K562 (cell line): ENCODE results near the gene TCF3. TPM values are rescaled to one million over a fixed set of nuclear protein-coding genes. Genes with fewer than 3 reads are reported as not detected.

Experiments used
- BCOR ChIP-seq: fragments of 450-650 bp; IDR thresholded peaks from 2 replicates; pipeline ENCODE4 v1.6.1; 2016
- DPF2 ChIP-seq: fragments of 450-650 bp; IDR thresholded peaks from 2 replicates; pipeline ENCODE4 v1.6.1; 2016
- ERF ChIP-seq: fragments of 450-650 bp; formaldehyde crosslinking; IDR thresholded peaks from 2 replicates; pipeline ENCODE4 v1.4.0; 2020; ENCODE audit warnings: mild to moderate bottlenecking, mixed read lengths
- JUNB ChIP-seq: fragments of 450-650 bp; formaldehyde crosslinking; conservative IDR thresholded peaks from 2 replicates; pipeline ENCODE4 v1.4.0; 2020; ENCODE audit warnings: mild to moderate bottlenecking
- KDM1A ChIP-seq, 2 experiments: fragments of 450-650 bp; IDR thresholded peaks; 2 replicates each; pipeline ENCODE4 v1.6.1; 2016; ENCODE audit warnings: mild to moderate bottlenecking in 2 of 2
- MCM3 ChIP-seq: fragments of 450-650 bp; IDR thresholded peaks from 2 replicates; pipeline ENCODE4 v1.6.1; 2016
- PCBP2 ChIP-seq: fragments of 200-400 bp; formaldehyde crosslinking; IDR thresholded peaks from 2 replicates; pipeline ENCODE4 v1.6.1; 2018; ENCODE audit warnings: low read length, low read depth, mild to moderate bottlenecking, moderate library complexity; ENCODE audit not compliant: poor library complexity, severe bottlenecking
- RNF2 ChIP-seq: sonication (generic); IDR thresholded peaks from 2 replicates; pipeline ENCODE4 v1.6.1; 2016
- ZFP1 ChIP-seq: fragments of 450-650 bp; formaldehyde crosslinking; IDR thresholded peaks from 2 replicates; pipeline ENCODE4 v1.4.0; 2020; ENCODE audit warnings: mild to moderate bottlenecking, mixed read lengths
- ZNF583 ChIP-seq: fragments of 250-450 bp; sonication (Bioruptor Pico); IDR thresholded peaks from 2 replicates; pipeline ENCODE4 v1.4.0; 2020
- polyA plus RNA-seq, 8 experiments: library from polyadenylated mRNA; depleted of rRNA in 4 of 8; stranded (reverse) in 5 of 8; unstranded in 3 of 8; fragments of >200 nt; fragmentation: Nextera tagmentation in 2 of 8; fragmentation: Illumina TruSeq in 1 of 8; extraction: Ambion mirVana in 2 of 8; extraction: Trizol in 1 of 8; gene quantifications; 2 replicates each; pipeline versions ENCODE4 v1.2.1 to v1.2.3, GENCODE V29; 2011 to 2014; ENCODE audit warnings: inconsistent platforms in 1 of 8, missing spikeins in 1 of 8
- total RNA-seq, 7 experiments: library from RNA; depleted of rRNA in 6 of 7; stranded (reverse); fragments of >200 nt in 6 of 7; fragmentation: Illumina TruSeq in 2 of 7; extraction: Trizol in 2 of 7; gene quantifications; 2 replicates each; pipeline versions ENCODE4 v1.2.1 to v1.2.3, GENCODE V29; 2011 to 2021; ENCODE audit warnings: low replicate concordance in 1 of 7
- TF ChIP-seq, protein P1 (sequence below): fragments of 250-450 bp; sonication (Bioruptor Pico); IDR thresholded peaks from 2 replicates; pipeline ENCODE4 v1.4.0; 2020; ENCODE audit warnings: mild to moderate bottlenecking, moderate library complexity
- TF ChIP-seq, protein P2 (sequence below): sonication (generic); formaldehyde crosslinking; IDR thresholded peaks from 2 replicates; pipeline ENCODE4 v1.8.0; 2023; ENCODE audit warnings: mild to moderate bottlenecking, missing genetic modification reagents
- TF ChIP-seq, protein P3 (sequence below): fragments of 450-650 bp; IDR thresholded peaks from one replicate; pipeline ENCODE4 v1.6.1; 2018; ENCODE audit warnings: mild to moderate bottlenecking, moderate library complexity; ENCODE audit not compliant: partially characterized antibody
- TF ChIP-seq, protein P4 (sequence below): fragments of 250-450 bp; sonication (Bioruptor Pico); IDR thresholded peaks from 2 replicates; pipeline ENCODE4 v1.4.0; 2020; ENCODE audit warnings: mild to moderate bottlenecking
- TF ChIP-seq, protein P5 (sequence below): fragments of 450-650 bp; IDR thresholded peaks from 2 replicates; pipeline ENCODE4 v1.7.0; 2016; ENCODE audit warnings: borderline replicate concordance
- TF ChIP-seq, protein P6 (sequence below), 2 experiments: fragments of 250-450 bp in 1 of 2; fragments of 450-650 bp in 1 of 2; sonication (Bioruptor Pico) in 1 of 2; IDR thresholded peaks; 2 replicates each; pipeline versions ENCODE4 v1.6.1 to v1.8.0; 2016 to 2021; ENCODE audit warnings: mild to moderate bottlenecking in 2 of 2, moderate library complexity in 2 of 2, missing compliant biosample characterization in 1 of 2, missing genetic modification characterization in 1 of 2

The TCF3 gene
- total and polyA plus RNA-seq, 9 of the 15 experiments (the other 6 are each of a cell fraction or from before 2014, with no cell fraction given): 5.6 to 259 (median 84.0) TPM

DNA sequence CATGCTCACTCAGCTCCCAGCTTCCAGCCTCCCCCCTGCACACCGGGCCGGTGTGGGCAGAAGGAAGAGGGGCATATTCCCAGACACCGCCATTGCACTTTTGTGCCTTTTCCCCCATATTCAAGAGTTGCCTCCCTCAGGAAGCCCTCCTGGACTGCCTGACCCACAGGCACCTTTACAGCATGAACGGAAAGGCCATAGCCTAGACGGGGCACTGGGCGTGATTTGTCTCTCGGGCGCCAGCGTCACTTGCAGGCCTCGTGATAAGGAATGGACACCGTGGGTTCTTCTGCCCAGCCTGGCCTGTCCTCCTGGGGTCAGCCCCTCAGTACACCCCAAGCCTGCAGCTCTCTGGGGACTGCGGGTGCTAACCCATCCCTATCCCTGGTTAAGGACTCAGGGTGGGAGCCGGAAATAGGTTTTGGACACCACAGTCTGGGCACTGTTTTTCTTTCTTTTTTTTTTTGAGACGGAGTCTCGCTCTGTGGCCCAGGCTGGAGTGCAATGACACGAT is 46.2 kb downstream of the TCF3 start (continued):
- TF ChIP-seq, protein P1, sequence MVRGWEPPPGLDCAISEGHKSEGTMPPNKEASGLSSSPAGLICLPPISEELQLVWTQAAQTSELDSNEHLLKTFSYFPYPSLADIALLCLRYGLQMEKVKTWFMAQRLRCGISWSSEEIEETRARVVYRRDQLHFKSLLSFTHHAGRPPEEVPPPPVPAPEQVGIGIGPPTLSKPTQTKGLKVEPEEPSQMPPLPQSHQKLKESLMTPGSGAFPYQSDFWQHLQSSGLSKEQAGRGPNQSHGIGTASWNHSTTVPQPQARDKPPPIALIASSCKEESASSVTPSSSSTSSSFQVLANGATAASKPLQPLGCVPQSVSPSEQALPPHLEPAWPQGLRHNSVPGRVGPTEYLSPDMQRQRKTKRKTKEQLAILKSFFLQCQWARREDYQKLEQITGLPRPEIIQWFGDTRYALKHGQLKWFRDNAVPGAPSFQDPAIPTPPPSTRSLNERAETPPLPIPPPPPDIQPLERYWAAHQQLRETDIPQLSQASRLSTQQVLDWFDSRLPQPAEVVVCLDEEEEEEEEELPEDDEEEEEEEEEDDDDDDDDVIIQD (CRISPR knock-in tag): no peak
- TF ChIP-seq BCOR: peak; percentile 100
- TF ChIP-seq, protein P2, sequence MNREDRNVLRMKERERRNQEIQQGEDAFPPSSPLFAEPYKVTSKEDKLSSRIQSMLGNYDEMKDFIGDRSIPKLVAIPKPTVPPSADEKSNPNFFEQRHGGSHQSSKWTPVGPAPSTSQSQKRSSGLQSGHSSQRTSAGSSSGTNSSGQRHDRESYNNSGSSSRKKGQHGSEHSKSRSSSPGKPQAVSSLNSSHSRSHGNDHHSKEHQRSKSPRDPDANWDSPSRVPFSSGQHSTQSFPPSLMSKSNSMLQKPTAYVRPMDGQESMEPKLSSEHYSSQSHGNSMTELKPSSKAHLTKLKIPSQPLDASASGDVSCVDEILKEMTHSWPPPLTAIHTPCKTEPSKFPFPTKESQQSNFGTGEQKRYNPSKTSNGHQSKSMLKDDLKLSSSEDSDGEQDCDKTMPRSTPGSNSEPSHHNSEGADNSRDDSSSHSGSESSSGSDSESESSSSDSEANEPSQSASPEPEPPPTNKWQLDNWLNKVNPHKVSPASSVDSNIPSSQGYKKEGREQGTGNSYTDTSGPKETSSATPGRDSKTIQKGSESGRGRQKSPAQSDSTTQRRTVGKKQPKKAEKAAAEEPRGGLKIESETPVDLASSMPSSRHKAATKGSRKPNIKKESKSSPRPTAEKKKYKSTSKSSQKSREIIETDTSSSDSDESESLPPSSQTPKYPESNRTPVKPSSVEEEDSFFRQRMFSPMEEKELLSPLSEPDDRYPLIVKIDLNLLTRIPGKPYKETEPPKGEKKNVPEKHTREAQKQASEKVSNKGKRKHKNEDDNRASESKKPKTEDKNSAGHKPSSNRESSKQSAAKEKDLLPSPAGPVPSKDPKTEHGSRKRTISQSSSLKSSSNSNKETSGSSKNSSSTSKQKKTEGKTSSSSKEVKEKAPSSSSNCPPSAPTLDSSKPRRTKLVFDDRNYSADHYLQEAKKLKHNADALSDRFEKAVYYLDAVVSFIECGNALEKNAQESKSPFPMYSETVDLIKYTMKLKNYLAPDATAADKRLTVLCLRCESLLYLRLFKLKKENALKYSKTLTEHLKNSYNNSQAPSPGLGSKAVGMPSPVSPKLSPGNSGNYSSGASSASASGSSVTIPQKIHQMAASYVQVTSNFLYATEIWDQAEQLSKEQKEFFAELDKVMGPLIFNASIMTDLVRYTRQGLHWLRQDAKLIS (CRISPR knock-in tag): peak; percentile 7; the same call in 1 of the 2 replicates
- TF ChIP-seq, protein P3, sequence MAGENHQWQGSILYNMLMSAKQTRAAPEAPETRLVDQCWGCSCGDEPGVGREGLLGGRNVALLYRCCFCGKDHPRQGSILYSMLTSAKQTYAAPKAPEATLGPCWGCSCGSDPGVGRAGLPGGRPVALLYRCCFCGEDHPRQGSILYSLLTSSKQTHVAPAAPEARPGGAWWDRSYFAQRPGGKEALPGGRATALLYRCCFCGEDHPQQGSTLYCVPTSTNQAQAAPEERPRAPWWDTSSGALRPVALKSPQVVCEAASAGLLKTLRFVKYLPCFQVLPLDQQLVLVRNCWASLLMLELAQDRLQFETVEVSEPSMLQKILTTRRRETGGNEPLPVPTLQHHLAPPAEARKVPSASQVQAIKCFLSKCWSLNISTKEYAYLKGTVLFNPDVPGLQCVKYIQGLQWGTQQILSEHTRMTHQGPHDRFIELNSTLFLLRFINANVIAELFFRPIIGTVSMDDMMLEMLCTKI: no peak
- 0 out of 2 replicates have a peak, but pooled peaks have one; percentile 51 for TF ChIP-seq ZNF583
- no peak for TF ChIP-seq PCBP2
- peak; percentile 94 to 98 for TF ChIP-seq KDM1A (IDR thresholded peaks at IDR 0.05)
- TF ChIP-seq ERF (CRISPR knock-in tag): peak; percentile 62; the same call in 1 of the 2 replicates
- TF ChIP-seq RNF2: no peak
- no peak for TF ChIP-seq JUNB (CRISPR knock-in tag)
- TF ChIP-seq, protein P4, sequence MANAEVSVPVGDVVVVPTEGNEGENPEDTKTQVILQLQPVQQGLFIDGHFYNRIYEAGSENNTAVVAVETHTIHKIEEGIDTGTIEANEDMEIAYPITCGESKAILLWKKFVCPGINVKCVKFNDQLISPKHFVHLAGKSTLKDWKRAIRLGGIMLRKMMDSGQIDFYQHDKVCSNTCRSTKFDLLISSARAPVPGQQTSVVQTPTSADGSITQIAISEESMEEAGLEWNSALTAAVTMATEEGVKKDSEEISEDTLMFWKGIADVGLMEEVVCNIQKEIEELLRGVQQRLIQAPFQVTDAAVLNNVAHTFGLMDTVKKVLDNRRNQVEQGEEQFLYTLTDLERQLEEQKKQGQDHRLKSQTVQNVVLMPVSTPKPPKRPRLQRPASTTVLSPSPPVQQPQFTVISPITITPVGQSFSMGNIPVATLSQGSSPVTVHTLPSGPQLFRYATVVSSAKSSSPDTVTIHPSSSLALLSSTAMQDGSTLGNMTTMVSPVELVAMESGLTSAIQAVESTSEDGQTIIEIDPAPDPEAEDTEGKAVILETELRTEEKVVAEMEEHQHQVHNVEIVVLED (CRISPR knock-in tag): no peak
- TF ChIP-seq, protein P5, sequence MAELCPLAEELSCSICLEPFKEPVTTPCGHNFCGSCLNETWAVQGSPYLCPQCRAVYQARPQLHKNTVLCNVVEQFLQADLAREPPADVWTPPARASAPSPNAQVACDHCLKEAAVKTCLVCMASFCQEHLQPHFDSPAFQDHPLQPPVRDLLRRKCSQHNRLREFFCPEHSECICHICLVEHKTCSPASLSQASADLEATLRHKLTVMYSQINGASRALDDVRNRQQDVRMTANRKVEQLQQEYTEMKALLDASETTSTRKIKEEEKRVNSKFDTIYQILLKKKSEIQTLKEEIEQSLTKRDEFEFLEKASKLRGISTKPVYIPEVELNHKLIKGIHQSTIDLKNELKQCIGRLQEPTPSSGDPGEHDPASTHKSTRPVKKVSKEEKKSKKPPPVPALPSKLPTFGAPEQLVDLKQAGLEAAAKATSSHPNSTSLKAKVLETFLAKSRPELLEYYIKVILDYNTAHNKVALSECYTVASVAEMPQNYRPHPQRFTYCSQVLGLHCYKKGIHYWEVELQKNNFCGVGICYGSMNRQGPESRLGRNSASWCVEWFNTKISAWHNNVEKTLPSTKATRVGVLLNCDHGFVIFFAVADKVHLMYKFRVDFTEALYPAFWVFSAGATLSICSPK: peak; percentile 91; the same call in 1 of the 2 replicates
- no peak for TF ChIP-seq MCM3
- TF ChIP-seq, protein P6, sequence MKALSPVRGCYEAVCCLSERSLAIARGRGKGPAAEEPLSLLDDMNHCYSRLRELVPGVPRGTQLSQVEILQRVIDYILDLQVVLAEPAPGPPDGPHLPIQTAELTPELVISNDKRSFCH (CRISPR knock-in tag; IDR thresholded peaks at IDR 0.05): no peak
- TF ChIP-seq, protein P6 (tag; IDR thresholded peaks at IDR 0.05): 0 out of 2 replicates have a peak, but pooled peaks have one; percentile 4
- peak; percentile 63 for TF ChIP-seq DPF2
- no peak for TF ChIP-seq ZFP1 (CRISPR knock-in tag)
